Activated T-cell treated with anti-CD3 and anti-CD28 coated beads, Interleukin-2, amount 50 U/mL, for 4 hours (primary cell): ENCODE data around the gene PIGU. TPM values are rescaled to one million over a fixed set of nuclear protein-coding genes. Genes with fewer than 3 reads are reported as not detected.

Experiments used
- ATAC-seq, 2 donors: fragments of 200-7000 bp; cut with Tn5 transposase; one replicate each; pipeline ENCODE4 v1.10.0; 2021
- DNase-seq: peaks from one replicate; pipeline ENCODE4 v3.0.0-alpha.2; 2020
- H3K27me3 Mint-ChIP-seq: one replicate; pipeline ENCODE4 v1.8.0; 2021; ENCODE audit warnings: low read depth, mixed read lengths
- H3K36me3 Mint-ChIP-seq: one replicate; pipeline ENCODE4 v1.8.0; 2022; ENCODE audit warnings: mixed read lengths; ENCODE audit not compliant: insufficient read depth
- H3K4me1 Mint-ChIP-seq: one replicate; pipeline ENCODE4 v1.8.0; 2021; ENCODE audit warnings: low read depth, mixed read lengths
- H3K4me3 Mint-ChIP-seq: one replicate; pipeline ENCODE4 v1.8.0; 2021; ENCODE audit warnings: mild to moderate bottlenecking, moderate library complexity, mixed read lengths
- H3K9me3 Mint-ChIP-seq: one replicate; pipeline ENCODE4 v1.8.0; 2021; ENCODE audit warnings: mixed read lengths
- total RNA-seq, 3 donors: library from RNA; stranded (reverse); gene quantifications; one replicate each; pipeline ENCODE4 v1.2.1, GENCODE V29; 2021

The PIGU gene
- total RNA-seq, 3 donors from 2014 or later: 21.5 to 27.3 (median 25.0) TPM

GRCh38 chr20:34710861-34711574, 34.1 kb upstream of the PIGU start:
- Mint-ChIP-seq H3K27me3 (no peaks in the 10 kb centered on the region), H3K4me3 (peak overlapping the region; percentile 81), H3K9me3 (no peaks in the 10 kb centered on the region), H3K36me3 (peaks cover 7% of the 10 kb centered on the region), H3K4me1 (peaks cover 22% of the 10 kb centered on the region)
- DNase-seq: no peak
- no peak for ATAC-seq

- Mint-ChIP-seq H3K4me1 (peaks cover 22% of the 10 kb centered on the region), H3K9me3 (no peaks in the 10 kb centered on the region), H3K36me3 (peaks cover 7% of the 10 kb centered on the region), H3K27me3 (no peaks in the 10 kb centered on the region), H3K4me3 (peak overlapping the region; percentile 81)
- ATAC-seq: no peak
- no peak for DNase-seq
Measured at GRCh38 chr20:34710568-34710839, 33.6 kb upstream of the PIGU start.

GRCh38 chr20:34709831-34710567, 33.1 kb upstream of the PIGU start:
- H3K4me3 Mint-ChIP-seq: peak overlapping the region; percentile 85

GRCh38 chr20:34709044-34709830, 32.3 kb upstream of the PIGU start:
- peaks cover 3% of the 10 kb centered on the region for H3K36me3 Mint-ChIP-seq
- no peaks in the 10 kb centered on the region for H3K27me3 Mint-ChIP-seq
- peaks cover 28% of the 10 kb centered on the region for H3K4me1 Mint-ChIP-seq
- H3K4me3 Mint-ChIP-seq: peak overlapping the region; percentile 85
- DNase-seq: peak; percentile 68
- no peaks in the 10 kb centered on the region for H3K9me3 Mint-ChIP-seq
- ATAC-seq: peak; percentile 66 to 67

More at GRCh38 chr20:34709831-34710567, 33.1 kb upstream of the PIGU start:
- no peaks in the 10 kb centered on the region for H3K9me3 Mint-ChIP-seq
- H3K27me3 Mint-ChIP-seq: no peaks in the 10 kb centered on the region
- peak; percentile 36 to 39 for ATAC-seq
- H3K36me3 Mint-ChIP-seq: peaks cover 3% of the 10 kb centered on the region
- peak; percentile 49 for DNase-seq
- peaks cover 22% of the 10 kb centered on the region for H3K4me1 Mint-ChIP-seq

- Mint-ChIP-seq H3K4me3 (peak overlapping the region; percentile 85), H3K27me3 (no peaks in the 10 kb centered on the region), H3K4me1 (peaks cover 27% of the 10 kb centered on the region), H3K9me3 (no peaks in the 10 kb centered on the region), H3K36me3 (peaks cover 2% of the 10 kb centered on the region)
- ATAC-seq (peak in 1 of 2 donors; percentile 2), DNase-seq (peak; percentile 50)
Measured at GRCh38 chr20:34708621-34709043, 31.7 kb upstream of the PIGU start.

GRCh38 chr20:34706912-34707784, 30.3 kb upstream of the PIGU start:
- Mint-ChIP-seq H3K27me3 (no peaks in the 10 kb centered on the region), H3K4me1 (peaks cover 28% of the 10 kb centered on the region), H3K4me3 (no peak overlapping the region), H3K9me3 (no peaks in the 10 kb centered on the region), H3K36me3 (no peaks in the 10 kb centered on the region)
- DNase-seq (no peak), ATAC-seq (no peak)

GRCh38 chr20:34706302-34706875, 29.5 kb upstream of the PIGU start:
- no peak overlapping the region for H3K4me3 Mint-ChIP-seq
- peaks cover 28% of the 10 kb centered on the region for H3K4me1 Mint-ChIP-seq

GRCh38 chr20:34705397-34706301, 28.8 kb upstream of the PIGU start:
- peak overlapping the region; percentile 83 for H3K4me3 Mint-ChIP-seq
- DNase-seq: no peak

More at GRCh38 chr20:34706302-34706875, 29.5 kb upstream of the PIGU start:
- no peak for DNase-seq
- Mint-ChIP-seq H3K36me3 (no peaks in the 10 kb centered on the region), H3K27me3 (peaks cover 2% of the 10 kb centered on the region), H3K9me3 (no peaks in the 10 kb centered on the region)
- no peak for ATAC-seq

GRCh38 chr20:34705008-34705396, 28.1 kb upstream of the PIGU start:
- no peak for DNase-seq
- peaks cover 2% of the 10 kb centered on the region for H3K27me3 Mint-ChIP-seq

More at GRCh38 chr20:34705397-34706301, 28.8 kb upstream of the PIGU start:
- H3K4me1 Mint-ChIP-seq: peaks cover 26% of the 10 kb centered on the region
- H3K27me3 Mint-ChIP-seq: peaks cover 2% of the 10 kb centered on the region
- no peaks in the 10 kb centered on the region for H3K36me3 Mint-ChIP-seq
- no peak for ATAC-seq
- no peaks in the 10 kb centered on the region for H3K9me3 Mint-ChIP-seq

GRCh38 chr20:34704177-34705007, 27.5 kb upstream of the PIGU start, which contains the start of gene TP53INP2:
TP53INP2 (plus strand) TSS chr20:34704344; CDS start chr20:34708740, 4,396 bp downstream.
- H3K9me3 Mint-ChIP-seq: no peaks in the 10 kb centered on the region
- no peaks in the 10 kb centered on the region for H3K36me3 Mint-ChIP-seq
- DNase-seq (peak; percentile 84), ATAC-seq (peak; percentile 62 to 68)
- peaks cover 21% of the 10 kb centered on the region for H3K4me1 Mint-ChIP-seq
- H3K27me3 Mint-ChIP-seq: peaks cover 2% of the 10 kb centered on the region
- H3K4me3 Mint-ChIP-seq: peak within 1 kb of the TSS; percentile 91

More at GRCh38 chr20:34705008-34705396, 28.1 kb upstream of the PIGU start:
- H3K4me3 Mint-ChIP-seq: peak overlapping the region; percentile 83
- no peak for ATAC-seq
- H3K36me3 Mint-ChIP-seq: no peaks in the 10 kb centered on the region
- no peaks in the 10 kb centered on the region for H3K9me3 Mint-ChIP-seq
- peaks cover 21% of the 10 kb centered on the region for H3K4me1 Mint-ChIP-seq

GRCh38 chr20:34703424-34704176, 26.7 kb upstream of the PIGU start:
- H3K4me3 Mint-ChIP-seq: peak overlapping the region; percentile 91
- peaks cover 2% of the 10 kb centered on the region for H3K27me3 Mint-ChIP-seq
- no peak for DNase-seq
- no peaks in the 10 kb centered on the region for H3K36me3 Mint-ChIP-seq
- peaks cover 19% of the 10 kb centered on the region for H3K4me1 Mint-ChIP-seq
- peak in 1 of 2 donors; percentile 16 for ATAC-seq
- H3K9me3 Mint-ChIP-seq: no peaks in the 10 kb centered on the region
